Muscle layer of colon (tissue), 2 donors: ENCODE data around the gene TBL3.

Source experiments
- H3K27ac ChIP-seq: one replicate; pipeline ENCODE4 v1.7.0; 2013; ENCODE audit warnings: low read depth, mild to moderate bottlenecking, low read length, moderate library complexity
- H3K27me3 ChIP-seq, 2 donors: one replicate each; pipeline ENCODE4 v1.7.0; 2013; ENCODE audit warnings: low read length in 2 of 2, mild to moderate bottlenecking in 2 of 2; ENCODE audit not compliant: insufficient read depth in 2 of 2, control insufficient read depth in 1 of 2
- H3K36me3 ChIP-seq: one replicate; pipeline ENCODE4 v1.7.0; 2013; ENCODE audit warnings: mild to moderate bottlenecking, low read length; ENCODE audit not compliant: insufficient read depth
- H3K4me1 ChIP-seq: one replicate; pipeline ENCODE4 v1.7.0; 2013; ENCODE audit warnings: mild to moderate bottlenecking, low read length; ENCODE audit not compliant: insufficient read depth
- H3K4me3 ChIP-seq, 2 donors: one replicate each; pipeline ENCODE4 v1.7.0; 2013; ENCODE audit warnings: low read length in 2 of 2, low read depth in 1 of 2, mild to moderate bottlenecking in 1 of 2, moderate library complexity in 1 of 2
- H3K9ac ChIP-seq: one replicate; pipeline ENCODE4 v1.7.0; 2013; ENCODE audit warnings: low read length
- H3K9me3 ChIP-seq: one replicate; pipeline ENCODE4 v1.7.0; 2013; ENCODE audit warnings: mild to moderate bottlenecking, low read length
- donor health status: abdominal sarcoma.
- donor health status: Adenocarcinoma of cecum.

The TBL3 gene

DNA sequence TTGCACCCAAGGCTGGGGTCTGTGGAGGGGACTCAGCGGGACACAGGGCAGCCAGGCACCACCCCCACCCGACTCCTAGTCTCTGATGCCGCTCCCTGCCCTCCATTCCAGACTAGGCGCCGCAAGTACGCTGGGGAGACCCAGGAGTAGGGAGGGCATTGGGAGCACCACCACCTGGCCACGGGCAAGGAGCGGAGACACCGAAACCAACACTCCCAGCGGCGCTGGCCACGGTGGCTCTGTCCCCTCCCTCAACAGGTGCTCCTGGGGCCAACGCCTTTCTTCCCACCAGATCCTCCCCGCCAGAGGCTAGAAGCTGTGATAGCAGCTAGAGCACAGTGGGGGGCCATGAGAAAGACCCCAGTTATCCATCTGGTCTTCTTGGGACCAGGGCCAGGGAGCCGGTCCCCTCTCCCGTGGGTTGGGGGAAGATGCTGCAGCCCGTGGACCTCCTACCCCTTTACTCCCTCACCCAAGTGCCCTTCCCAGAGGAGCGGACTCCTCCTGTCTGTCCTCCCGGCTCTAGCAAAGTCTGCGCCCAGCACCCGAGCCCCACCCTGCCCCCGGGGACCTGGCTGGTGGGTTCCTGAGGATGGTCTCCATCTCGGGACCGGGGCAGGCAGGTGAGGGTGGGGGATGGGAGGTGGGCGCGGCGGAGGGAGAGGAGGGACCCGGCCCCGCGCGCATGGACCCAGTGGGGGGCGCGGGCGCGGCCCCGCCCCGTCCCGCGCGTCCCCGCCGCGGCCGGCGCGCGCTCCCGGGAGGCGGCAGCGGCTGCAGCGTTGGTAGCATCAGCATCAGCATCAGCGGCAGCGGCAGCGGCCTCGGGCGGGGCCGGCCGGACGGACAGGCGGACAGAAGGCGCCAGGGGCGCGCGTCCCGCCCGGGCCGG lies 17.6 kb downstream of the TBL3 start, which contains the start of gene SYNGR3:
Gene SYNGR3 (plus strand): TSS at position 762 of the 892 bp plus-strand sequence. CDS start 133 bp downstream, outside the sequence.
- Histone ChIP-seq H3K27ac (no peak within 1 kb of the TSS), H3K4me1 (peaks cover 20% of the 10 kb centered on the region), H3K9ac (no peak within 1 kb of the TSS), H3K9me3 (no peaks in the 10 kb centered on the region), H3K27me3 (peaks cover 26 to 42% of the 10 kb centered on the region in 2 donors), H3K36me3 (peaks cover 15% of the 10 kb centered on the region), H3K4me3 (no peak within 1 kb of the TSS)

DNA sequence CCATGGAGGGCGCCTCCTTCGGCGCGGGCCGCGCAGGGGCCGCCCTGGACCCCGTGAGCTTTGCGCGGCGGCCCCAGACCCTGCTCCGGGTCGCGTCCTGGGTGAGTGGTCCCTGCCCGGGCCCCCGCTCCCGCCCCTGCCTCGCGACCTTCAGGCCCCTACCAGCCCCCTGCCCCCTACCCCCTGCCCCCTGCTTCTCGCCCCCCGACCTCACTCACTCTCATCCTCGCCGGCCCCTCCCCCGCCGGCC lies 18.2 kb downstream of the TBL3 start:
- Histone ChIP-seq H3K4me3 (no peak overlapping the region), H3K27ac (no peak overlapping the region), H3K36me3 (peaks cover 15% of the 10 kb centered on the region), H3K4me1 (peaks cover 16% of the 10 kb centered on the region), H3K9ac (no peak overlapping the region), H3K27me3 (peaks cover 26 to 42% of the 10 kb centered on the region in 2 donors), H3K9me3 (no peaks in the 10 kb centered on the region)

DNA sequence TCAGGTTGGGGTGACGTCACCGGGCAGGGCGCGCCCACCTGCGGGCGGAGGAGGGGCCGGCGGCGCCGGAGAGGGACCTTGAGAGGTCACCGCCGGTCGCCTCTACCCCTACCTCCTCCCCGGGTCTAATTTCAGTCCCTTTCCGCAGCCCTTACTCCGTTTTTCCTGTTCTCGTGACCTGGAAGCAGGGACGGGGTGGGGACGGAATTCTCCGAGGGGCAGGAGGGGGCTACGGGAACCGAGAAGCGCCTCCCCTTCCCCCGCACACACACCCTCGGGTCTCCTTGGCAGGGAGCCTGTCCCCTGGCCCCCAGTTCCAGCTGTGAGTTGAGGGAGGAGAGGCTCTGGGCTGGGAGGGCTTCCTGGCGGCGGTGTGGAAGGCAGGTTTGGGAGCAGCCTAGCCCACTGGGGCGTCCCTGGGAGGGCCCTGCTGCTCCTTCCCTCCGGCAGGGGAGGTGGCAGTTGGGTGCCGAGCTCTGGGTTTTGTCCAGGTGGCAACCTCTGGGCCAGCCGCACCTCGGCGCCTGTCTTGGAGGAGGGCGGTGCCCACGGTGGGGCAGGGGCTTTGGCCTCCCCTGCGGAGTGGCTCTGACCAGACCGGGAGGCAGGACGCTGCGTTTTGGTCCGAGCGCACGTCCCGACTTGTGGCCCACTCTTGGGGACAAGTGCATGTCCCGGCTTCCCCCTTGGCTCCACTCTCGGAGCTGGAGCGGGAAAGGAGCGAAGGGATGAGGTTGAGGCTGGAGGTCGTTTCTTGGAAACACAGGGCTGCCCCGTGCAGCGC lies 18.7 kb downstream of the TBL3 start:
- no peak overlapping the region for H3K4me3 ChIP-seq
- H3K9ac ChIP-seq = no peak overlapping the region

DNA sequence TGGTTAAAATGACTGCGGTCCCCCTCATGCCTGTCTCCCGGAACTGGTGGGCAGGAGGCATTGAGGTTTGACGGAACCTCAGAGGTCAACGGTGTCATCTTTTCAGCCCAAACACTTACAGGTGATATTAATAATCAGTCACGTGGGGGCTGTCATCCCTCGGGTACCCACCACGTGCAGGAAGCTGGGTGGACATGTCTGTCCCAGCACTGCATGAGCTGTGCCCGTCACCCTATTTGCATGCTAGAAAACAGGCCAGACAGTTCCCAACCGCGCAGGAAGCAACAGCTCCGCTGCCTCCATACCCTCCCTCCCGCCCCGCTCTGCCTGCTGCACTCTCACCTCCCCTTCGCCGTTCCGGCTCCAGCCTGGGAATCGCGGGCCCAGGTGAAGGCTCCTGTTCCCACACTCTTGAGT lies 19.3 kb downstream of the TBL3 start:
- Histone ChIP-seq H3K4me3 (peak overlapping the region in 1 of 2 donors; percentile 32), H3K27ac (no peak overlapping the region)

More for the DNA sequence above, 18.7 kb downstream of the TBL3 start:
- H3K27ac ChIP-seq = no peak overlapping the region
- H3K9me3 ChIP-seq = no peaks in the 10 kb centered on the region
- peaks cover 15% of the 10 kb centered on the region for H3K36me3 ChIP-seq
- peaks cover 26 to 42% of the 10 kb centered on the region in 2 donors for H3K27me3 ChIP-seq
- H3K4me1 ChIP-seq = peaks cover 11% of the 10 kb centered on the region

GRCh38 chr16:1991588-1991947 lies 19.7 kb downstream of the TBL3 start:
- H3K4me3 ChIP-seq = peak overlapping the region in 1 of 2 donors; percentile 32
- peaks cover 5% of the 10 kb centered on the region for H3K36me3 ChIP-seq
- H3K27me3 ChIP-seq = peaks cover 26 to 42% of the 10 kb centered on the region in 2 donors
- no peak overlapping the region for H3K27ac ChIP-seq
- no peak overlapping the region for H3K9ac ChIP-seq
- peaks cover 11% of the 10 kb centered on the region for H3K4me1 ChIP-seq
- H3K9me3 ChIP-seq = no peaks in the 10 kb centered on the region

More for the DNA sequence above, 19.3 kb downstream of the TBL3 start:
- peaks cover 10% of the 10 kb centered on the region for H3K36me3 ChIP-seq
- H3K27me3 ChIP-seq = peaks cover 26 to 42% of the 10 kb centered on the region in 2 donors
- H3K9ac ChIP-seq = no peak overlapping the region
- H3K9me3 ChIP-seq = no peaks in the 10 kb centered on the region
- peaks cover 11% of the 10 kb centered on the region for H3K4me1 ChIP-seq

- H3K4me1 ChIP-seq = peaks cover 17% of the 10 kb centered on the region
- no peak overlapping the region for H3K27ac ChIP-seq
- H3K4me3 ChIP-seq = peak overlapping the region in 1 of 2 donors; percentile 32
- H3K36me3 ChIP-seq = peaks cover 5% of the 10 kb centered on the region
- peaks cover 26 to 42% of the 10 kb centered on the region in 2 donors for H3K27me3 ChIP-seq
- no peaks in the 10 kb centered on the region for H3K9me3 ChIP-seq
- no peak overlapping the region for H3K9ac ChIP-seq
Measured at GRCh38 chr16:1991948-1992703, 20.3 kb downstream of the TBL3 start.

DNA sequence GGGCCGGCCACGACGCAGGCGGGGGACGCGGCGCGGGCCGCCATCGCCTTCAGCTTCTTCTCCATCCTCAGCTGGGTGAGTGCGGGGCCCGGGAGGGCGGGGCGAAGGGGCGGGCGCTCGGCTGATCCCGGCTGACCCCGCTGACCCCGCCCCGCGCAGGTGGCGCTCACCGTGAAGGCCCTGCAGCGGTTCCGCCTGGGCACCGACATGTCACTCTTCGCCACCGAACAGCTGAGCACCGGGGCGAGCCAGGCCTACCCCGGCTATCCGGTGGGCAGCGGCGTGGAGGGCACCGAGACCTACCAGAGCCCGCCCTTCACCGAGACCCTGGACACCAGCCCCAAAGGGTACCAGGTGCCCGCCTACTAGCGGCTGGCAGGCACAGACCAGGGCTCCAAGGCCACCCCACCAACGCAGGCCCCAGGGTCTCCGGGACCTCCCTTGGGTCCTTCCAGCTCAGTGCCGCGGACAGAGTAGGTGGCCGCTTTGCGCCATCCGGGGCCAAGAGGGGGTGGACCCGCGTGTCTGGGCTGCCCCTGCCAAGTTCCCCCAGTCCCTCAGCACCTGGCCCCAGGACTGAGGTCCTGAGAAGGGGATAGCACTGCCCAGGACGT lies 21.0 kb downstream of the TBL3 start:
- Histone ChIP-seq H3K4me1 (peaks cover 20% of the 10 kb centered on the region), H3K36me3 (peaks cover 6% of the 10 kb centered on the region), H3K27ac (no peak overlapping the region), H3K9me3 (no peaks in the 10 kb centered on the region), H3K27me3 (peaks cover 26 to 42% of the 10 kb centered on the region in 2 donors), H3K9ac (no peak overlapping the region), H3K4me3 (no peak overlapping the region)

GRCh38 chr16:1993731-1994131 lies 21.9 kb downstream of the TBL3 start:
- H3K4me1 ChIP-seq = peaks cover 20% of the 10 kb centered on the region
- H3K9ac ChIP-seq = no peak overlapping the region
- H3K27me3 ChIP-seq = peaks cover 23 to 39% of the 10 kb centered on the region in 2 donors
- no peak overlapping the region for H3K27ac ChIP-seq
- no peak overlapping the region for H3K4me3 ChIP-seq
- H3K9me3 ChIP-seq = no peaks in the 10 kb centered on the region
- H3K36me3 ChIP-seq = peaks cover 6% of the 10 kb centered on the region

GRCh38 chr16:1997494-1998359 lies 25.9 kb downstream of the TBL3 start:
- Histone ChIP-seq H3K4me3 (no peak overlapping the region), H3K36me3 (peaks cover 36% of the 10 kb centered on the region), H3K27me3 (peaks cover 0 to 7% of the 10 kb centered on the region in 2 donors), H3K9ac (no peak overlapping the region), H3K9me3 (no peaks in the 10 kb centered on the region), H3K4me1 (peaks cover 10% of the 10 kb centered on the region), H3K27ac (no peak overlapping the region)

DNA sequence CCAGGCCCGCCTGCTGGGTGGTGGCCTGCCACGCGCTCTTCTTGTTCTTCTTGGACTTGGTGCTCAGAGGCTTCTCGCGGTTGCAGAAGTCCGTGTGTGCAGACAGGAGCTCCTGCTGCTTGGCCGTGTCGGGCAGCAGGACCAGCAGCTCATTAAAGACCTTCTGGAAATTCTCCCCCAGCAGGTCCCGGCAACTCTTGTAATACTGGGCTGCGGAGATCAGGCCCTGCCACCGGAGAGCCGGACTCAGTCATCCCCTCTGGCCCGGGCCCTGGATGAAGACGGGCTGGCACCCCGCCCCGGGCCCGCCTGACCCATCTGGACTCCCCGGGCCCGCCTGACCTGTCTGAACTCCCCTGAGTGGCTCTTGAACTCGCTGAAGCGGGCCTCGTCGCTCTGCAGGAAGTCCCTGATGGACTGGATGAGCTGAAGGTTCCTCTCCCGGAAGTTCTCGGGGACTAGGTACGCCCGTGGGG lies 26.5 kb downstream of the TBL3 start:
- no peak overlapping the region for H3K4me3 ChIP-seq
- H3K36me3 ChIP-seq = peaks cover 42% of the 10 kb centered on the region
- H3K4me1 ChIP-seq = peaks cover 10% of the 10 kb centered on the region
- peaks cover 0 to under 1% of the 10 kb centered on the region in 2 donors for H3K27me3 ChIP-seq
- no peak overlapping the region for H3K9ac ChIP-seq
- H3K27ac ChIP-seq = no peak overlapping the region
- no peaks in the 10 kb centered on the region for H3K9me3 ChIP-seq
